Hypothalamus (tissue), 51 donors: ENCODE results near the gene OSBPL1A.
A peak's percentile ranks its signal among the peaks of the same experiment; 100 is the strongest.

ENCODE experiments used
- DNase-seq, 51 donors: peaks; one replicate each; lab custom pipeline; 2025; lab: John Stamatoyannopoulos, UW

The OSBPL1A gene

DNA sequence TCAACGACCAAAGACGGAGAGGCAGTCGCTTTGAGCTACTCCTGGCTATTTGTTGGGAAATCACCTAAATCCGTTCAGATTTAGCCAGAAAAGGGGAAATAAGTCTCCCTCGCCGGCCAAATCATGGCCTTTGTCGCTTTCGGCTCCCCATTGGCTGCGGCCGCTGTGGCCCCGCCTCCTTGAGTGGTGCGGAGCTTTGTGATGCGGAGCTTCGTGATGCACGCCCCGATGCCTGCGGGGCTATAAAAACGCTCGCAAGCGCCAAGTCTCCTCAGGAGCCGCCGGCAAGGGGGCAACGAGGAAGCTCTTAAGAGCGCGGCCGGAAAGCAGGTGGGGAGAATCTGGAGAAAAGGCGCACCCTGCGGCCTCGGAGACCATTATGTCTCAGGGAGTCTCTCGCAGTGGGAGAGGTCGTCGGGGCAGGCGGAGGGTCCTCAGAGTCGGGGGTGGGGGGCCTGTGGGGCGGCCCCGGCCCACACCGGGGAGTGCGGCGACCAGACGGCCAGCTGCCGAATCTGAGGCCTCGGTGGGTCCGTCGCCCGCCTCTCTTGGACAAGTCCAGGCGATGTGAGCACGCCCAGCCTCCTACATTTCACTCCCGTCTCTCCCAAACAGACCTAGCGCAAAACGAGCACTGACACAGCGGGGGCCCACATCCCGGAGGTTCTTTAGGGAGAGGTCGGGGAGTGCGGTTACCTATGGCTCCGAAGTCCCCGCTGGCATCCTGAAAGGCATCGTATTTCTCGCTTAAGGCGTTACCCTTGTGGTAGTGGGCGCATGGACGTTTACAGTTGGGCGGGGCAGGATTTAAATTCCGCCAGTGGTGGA lies 258.6 kb downstream of the OSBPL1A start, which contains the start of gene CABYR:
Gene CABYR, plus strand, starts transcription at position 274 of the 828 bp plus-strand sequence. CDS start 4,053 bp downstream, outside the sequence.
- peak in 49 of 51 donors; percentile 21 to 89 (median 74) for DNase-seq

DNA sequence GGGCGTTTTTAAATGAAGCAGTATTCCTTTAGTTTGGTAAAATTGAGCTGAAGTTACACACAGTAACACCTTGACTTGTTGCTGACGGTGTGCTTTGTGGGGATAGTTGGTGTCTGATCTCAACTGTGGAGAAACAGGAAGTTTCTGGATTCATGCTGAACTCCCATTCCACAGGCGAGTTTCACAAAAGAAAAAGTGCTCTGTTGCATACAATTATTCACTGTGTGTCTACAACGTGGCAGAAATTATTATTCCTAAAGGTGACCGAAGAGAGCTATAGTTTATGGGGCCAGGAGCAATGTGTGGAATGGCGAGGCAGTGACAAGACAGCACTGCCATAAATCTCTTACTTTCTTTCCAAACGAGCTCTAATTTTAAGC lies 259.2 kb downstream of the OSBPL1A start:
- no peak for DNase-seq

DNA sequence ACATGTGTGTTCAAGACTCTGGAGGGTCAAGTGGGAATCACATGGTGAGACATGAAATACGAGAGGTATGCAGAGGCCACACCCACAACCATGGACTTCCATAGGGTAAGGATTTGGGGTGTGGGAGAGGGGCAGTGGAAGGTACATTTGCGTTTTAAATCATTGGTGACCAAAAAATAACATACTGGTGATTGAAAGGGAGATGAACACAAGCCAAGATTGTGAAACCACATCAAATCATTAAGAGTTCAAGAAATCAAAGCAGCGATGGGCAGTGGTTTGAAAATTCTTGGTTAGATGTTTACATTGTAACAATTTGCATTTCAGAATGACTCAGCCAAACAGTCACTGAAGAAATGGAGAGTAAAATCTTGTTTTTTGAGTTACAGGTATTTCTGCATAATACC lies 260.7 kb downstream of the OSBPL1A start:
- no peak for DNase-seq

DNA sequence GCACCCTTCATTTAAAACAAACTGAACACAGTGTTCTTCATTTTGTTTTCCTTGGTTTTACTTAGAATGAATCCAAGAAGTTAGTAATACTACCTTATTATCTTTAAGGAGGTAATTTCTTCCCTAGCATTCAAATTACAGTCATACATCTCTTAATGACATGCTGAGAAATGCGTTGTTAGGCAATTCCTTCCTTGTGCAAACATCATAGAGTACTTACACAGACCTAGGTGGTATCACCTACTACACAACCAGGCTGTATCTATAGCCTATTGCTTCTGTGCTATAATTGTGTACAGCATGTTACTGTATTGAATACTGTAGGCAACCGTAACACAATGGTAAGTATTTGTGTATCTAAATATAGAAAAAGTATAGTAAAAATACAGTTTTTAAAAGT lies 267.1 kb downstream of the OSBPL1A start:
- no peak for DNase-seq

DNA sequence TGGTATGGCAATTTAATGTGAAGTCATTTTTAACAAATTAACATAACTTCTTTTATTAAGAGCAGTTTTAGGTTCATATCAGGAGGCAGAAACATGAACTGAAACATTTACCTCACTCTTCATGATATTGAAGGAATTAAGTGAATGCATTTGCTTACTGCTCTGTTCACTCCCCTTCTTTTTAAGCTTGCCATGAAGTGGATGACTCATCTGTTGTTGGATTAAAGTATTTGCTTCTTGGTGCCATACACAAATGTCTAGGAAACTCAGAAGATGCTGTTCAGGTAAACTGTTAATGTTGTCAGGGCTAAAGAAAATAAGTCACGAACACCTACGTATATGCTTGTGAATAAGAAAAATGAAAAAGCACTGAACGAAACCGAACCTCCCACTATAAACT lies 268.9 kb downstream of the OSBPL1A start:
- no peak for DNase-seq

DNA sequence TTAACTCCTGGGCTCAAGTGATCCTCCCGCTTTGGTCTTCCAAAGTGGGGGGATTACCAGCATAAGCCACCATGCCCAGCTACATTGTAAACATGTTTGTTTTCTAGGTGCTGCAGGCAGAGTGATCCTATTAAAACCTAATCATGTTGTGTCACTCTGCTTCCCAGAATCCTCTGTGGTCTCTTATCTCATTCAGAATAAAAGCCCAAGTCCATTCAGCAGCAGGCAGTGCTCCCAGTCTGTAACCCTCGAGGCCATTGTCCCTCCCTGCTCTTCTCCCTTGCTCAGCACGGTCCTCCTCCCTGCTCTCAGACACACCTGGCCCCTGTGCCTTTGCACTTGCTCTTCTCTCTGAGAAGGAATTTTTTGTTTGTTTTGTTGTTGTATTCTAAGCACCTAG lies 269.9 kb downstream of the OSBPL1A start:
- DNase-seq = no peak

DNA sequence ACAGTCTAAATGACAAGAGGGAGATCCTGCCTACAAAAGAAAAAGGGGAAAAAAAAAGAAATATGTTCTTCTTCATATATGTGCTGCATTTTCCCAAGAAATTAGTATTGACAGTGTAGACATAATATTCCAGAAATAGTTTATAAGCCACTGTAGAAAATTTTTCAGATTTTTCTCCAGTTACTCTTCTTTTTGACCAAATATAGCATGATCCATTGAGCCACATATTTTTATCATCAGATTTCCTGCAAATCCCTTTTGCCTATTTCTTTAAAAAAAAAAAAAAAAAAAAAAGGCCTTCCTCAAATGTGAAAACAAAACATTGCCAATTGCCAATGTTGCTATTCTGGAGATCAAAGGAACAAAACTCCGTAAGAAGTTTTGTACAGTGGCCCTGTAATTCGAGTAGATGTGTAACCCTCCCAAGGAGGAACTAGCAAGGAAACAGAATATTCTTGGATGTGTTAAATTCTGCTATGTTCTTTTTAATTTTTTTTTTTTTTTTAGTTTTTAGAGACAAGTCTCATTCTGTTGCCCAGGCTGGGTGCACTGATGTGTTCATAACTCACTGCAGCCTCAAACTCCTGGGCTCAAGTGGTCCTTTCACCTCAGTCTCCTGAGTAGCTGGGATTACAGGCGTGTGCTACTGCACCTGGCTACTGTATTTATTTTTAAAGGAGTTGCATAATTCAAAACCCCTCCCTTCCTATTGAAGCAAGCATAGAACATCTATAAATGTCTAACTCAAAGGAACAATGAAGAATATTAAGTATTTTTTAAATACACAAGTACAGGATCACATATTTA lies 271.3 kb downstream of the OSBPL1A start:
- DNase-seq = no peak

DNA sequence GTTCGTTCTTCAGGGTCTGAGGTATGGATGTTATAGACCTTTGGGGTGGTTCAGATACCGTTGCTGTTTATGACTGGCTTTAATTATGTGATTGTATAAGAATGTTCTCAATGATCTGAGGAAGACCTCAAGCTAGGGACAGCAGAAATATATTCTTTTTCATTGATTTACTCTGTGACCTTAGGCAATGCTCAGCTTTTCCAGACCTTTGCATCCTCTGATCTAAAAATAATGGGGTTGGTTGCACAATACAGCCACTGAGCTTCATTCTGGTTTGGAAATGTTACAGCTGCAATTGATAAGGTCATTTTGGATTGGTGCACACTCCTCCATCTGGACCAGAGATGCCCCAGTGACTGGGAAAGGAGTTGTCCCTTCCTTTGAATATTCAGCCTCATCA lies 276.0 kb downstream of the OSBPL1A start:
- DNase-seq = no peak

DNA sequence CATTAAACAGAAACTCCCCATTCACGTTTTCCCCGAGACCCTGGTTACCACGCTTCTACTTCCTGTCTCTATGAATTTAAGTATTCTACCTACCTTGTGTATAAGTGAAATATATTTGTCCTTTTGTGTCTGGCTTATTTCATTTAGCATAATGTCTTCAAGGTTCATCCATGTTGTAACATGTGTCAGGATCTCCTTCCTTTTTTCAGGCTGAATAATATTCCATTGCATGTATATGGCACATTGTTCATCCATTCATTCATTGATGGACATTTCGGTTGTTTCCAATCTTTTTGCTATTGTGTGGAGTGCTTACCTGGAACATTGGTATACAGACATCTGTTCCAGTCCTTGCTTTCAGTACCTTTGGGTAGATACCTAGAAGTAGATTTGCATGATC lies 276.9 kb downstream of the OSBPL1A start:
- no peak for DNase-seq

DNA sequence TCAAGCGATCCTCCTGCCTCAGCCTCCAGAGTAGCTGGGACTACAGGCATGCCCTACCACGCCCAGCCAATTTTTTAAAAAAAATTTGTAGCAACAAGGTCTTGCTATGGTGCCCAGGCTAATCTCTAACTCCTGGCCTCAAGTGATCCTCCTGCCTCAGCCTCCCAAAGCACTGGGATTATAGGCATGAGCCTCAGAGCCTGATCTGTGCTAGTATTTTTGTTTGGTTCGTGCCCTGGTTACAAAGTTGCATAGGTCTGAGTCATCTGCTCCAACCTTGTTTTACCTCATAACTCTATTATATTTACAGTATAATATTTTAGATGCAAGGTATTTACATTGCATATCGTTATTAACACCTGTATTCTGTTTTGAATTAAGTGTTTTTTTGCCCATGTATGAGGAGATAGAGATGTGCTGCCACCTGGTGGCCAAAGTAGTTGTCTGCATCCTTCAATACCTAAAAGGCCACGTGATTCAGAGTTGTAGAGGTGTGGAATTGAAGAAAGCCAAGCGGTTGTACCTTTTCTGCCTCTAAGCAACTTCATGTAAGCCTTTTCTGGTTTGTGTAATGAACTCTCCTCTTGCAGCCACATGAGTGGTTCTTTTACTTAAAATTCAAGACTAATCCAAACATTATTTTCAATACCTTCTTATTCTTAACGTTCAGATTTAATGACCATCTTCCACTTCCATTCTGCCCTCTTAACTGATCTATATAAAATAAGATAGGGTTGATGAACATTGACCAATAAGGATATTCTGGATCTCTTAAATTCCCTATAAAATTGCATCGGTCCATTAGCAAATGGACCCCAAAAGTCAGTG lies 278.7 kb downstream of the OSBPL1A start:
- peak in 36 of 51 donors; percentile 1 to 71 (median 31) for DNase-seq

DNA sequence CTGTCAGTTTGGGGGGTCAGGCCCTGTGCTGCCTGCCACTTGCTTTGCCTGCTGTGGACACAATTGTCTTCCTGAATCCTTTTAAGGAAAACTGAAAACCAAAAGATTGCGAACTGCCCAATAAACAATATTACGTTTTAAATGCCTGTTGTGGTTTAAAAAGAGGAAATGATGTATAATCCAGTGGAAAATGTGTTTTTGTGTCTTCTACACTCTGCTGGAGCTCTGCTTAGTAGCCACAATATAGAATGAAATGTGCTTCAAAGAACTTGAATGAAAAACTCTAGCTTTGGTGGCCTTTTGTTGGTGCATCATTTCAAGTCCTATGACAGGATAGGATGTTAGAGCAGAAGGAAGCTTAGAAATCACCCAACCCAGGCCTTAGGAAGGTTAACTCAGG lies 282.0 kb downstream of the OSBPL1A start:
- no peak for DNase-seq

DNA sequence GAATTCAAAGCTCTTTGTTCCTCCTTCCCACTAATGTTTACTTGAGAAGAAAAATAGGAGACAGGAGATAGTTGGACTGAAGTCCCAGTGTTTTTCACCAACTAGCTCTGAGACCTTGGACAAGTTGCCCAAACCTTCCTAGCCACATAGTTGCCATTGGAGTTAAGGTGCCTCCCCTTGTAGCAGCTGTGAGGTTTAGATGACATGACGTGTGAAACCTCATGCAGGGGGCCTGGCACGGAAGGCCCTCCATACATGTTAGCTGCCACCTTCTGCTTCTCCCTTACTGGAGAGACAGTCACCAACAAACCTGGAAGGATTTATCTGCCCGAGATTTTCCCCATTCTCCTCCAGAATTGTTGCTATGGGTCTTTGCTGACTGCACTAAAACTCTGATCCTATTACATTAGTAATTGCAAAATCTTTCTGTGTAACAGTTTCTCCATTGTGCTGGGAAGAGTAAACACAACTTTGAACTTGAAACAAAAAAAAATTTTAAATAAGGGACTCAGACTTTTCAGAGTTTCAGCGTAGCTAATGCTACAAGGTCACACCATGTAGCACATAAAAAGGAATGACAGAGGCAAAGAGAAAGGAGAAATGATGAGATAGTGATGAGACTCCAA lies 282.6 kb downstream of the OSBPL1A start:
- no peak for DNase-seq

DNA sequence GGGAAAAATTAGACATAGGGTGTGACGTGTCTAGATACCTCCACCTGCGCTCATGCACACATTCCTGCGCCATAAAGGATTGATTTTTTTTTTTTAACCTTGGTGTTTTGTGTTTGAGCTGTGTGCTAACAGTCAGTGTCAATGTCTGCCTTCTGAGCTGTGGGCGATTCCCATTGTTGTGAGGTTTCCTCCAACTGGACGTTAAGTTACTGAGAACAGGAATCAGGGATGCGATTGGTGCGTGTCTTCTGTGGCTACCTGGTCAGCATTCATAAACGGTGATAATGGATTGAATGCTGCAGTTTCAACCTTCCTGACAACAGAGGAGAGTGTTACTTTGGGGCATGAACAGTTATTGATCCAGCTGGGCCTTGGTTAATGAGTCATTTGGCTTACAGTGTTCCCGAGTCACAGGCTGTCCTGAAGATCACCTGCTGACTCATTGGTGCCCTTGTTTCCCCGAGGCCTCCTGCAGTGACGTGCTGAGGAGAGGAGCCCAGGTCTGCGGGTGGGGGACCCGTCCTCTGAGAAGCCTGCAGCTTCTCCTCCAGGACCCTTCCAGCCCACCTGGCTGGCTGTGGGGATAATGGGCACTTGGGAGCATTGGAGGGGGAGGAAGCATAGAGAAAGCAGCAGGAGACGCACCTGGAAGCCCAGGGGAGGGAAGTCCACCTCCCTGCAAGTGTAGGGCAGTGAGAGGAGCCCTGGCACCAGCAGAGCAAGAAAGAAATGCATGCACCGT lies 284.6 kb downstream of the OSBPL1A start:
- no peak for DNase-seq

DNA sequence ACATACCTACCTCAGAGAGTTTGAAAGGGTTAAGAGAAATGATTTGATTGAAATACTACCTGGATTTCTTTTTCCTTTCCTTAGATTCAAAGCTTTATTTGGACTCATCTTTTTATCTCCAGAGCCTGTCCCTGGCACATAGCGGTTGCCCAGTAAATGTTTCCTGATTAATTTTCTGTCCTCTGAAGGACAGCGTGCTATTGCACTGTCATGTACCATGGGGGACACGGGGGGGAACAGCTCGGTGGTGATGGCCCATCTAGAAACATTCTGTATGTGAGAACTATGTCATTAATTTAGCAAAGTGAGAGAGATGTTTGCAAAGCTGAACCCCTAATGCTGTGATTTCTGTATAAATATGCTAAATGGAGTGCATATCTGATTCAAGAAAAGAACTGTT lies 285.2 kb downstream of the OSBPL1A start:
- DNase-seq = no peak
